GM18867 (cell line): ENCODE data around the gene NFATC1.

ENCODE experiments used
- ATAC-seq: cut with Tn5 transposase; IDR thresholded peaks from one replicate; pipeline ENCODE4 v1.9.1; 2021; ENCODE audit warnings: mild to moderate bottlenecking, moderate library complexity; ENCODE audit not compliant: unreplicated experiment

The NFATC1 gene

GRCh38 chr18:79453816-79454735 is 58.3 kb downstream of the NFATC1 start:
- ATAC-seq = no peak

- ATAC-seq = no peak
Measured at GRCh38 chr18:79455261-79455660, 59.5 kb downstream of the NFATC1 start.

- ATAC-seq = no peak
Measured at GRCh38 chr18:79456105-79456980, 60.6 kb downstream of the NFATC1 start.

- no peak for ATAC-seq
Measured at GRCh38 chr18:79457239-79457638, 61.5 kb downstream of the NFATC1 start.

GRCh38 chr18:79457652-79458051 is 61.9 kb downstream of the NFATC1 start:
- ATAC-seq = no peak

- ATAC-seq = no peak
Measured at GRCh38 chr18:79458131-79458838, 62.6 kb downstream of the NFATC1 start.

- ATAC-seq = no peak
Measured at GRCh38 chr18:79458917-79459803, 63.4 kb downstream of the NFATC1 start.

GRCh38 chr18:79459946-79460480 is 64.3 kb downstream of the NFATC1 start:
- peak; percentile 34 for ATAC-seq

- peak; percentile 78 for ATAC-seq
Measured at GRCh38 chr18:79460481-79461300, 65.0 kb downstream of the NFATC1 start.

- no peak for ATAC-seq
Measured at GRCh38 chr18:79461627-79462026, 65.9 kb downstream of the NFATC1 start.

GRCh38 chr18:79463424-79463960 is 67.8 kb downstream of the NFATC1 start:
- ATAC-seq = no peak

- peak; percentile 49 for ATAC-seq
Measured at GRCh38 chr18:79465392-79465991, 69.8 kb downstream of the NFATC1 start.

GRCh38 chr18:79466591-79466990 is 70.9 kb downstream of the NFATC1 start:
- ATAC-seq = peak; percentile 54

GRCh38 chr18:79467126-79467525 is 71.4 kb downstream of the NFATC1 start:
- no peak for ATAC-seq

- ATAC-seq = no peak
Measured at GRCh38 chr18:79468119-79468789, 72.5 kb downstream of the NFATC1 start.

GRCh38 chr18:79469309-79469708 is 73.6 kb downstream of the NFATC1 start:
- ATAC-seq = no peak

- no peak for ATAC-seq
Measured at GRCh38 chr18:79469751-79470505, 74.2 kb downstream of the NFATC1 start.
